HepG2 (cell line): ENCODE data around the gene LRBA.

Source experiments
- BHLHE40 ChIP-seq: IDR thresholded peaks from 2 replicates; pipeline ENCODE4 v1.6.1; 2011; ENCODE audit warnings: low read length, improper control_type of control experiment
- ESRRA ChIP-seq: sonication (generic); formaldehyde crosslinking; IDR thresholded peaks from 2 replicates; pipeline ENCODE4 v1.5.1; 2020; ENCODE audit warnings: mild to moderate bottlenecking, low read depth, missing genetic modification reagents
- TBP ChIP-seq: sonication (generic); formaldehyde crosslinking; IDR thresholded peaks from 2 replicates; pipeline ENCODE4 v1.5.0; 2020; ENCODE audit warnings: missing genetic modification reagents
- TCF12 ChIP-seq, 2 experiments: fragments of 450-650 bp in 1 of 2; sonication (generic) in 1 of 2; formaldehyde crosslinking in 1 of 2; IDR thresholded peaks; 2 replicates each; pipeline versions ENCODE4 v1.6.1 to v1.8.0; 2017 to 2022; ENCODE audit warnings: antibody characterized with exemption in 1 of 2, mild to moderate bottlenecking in 1 of 2, missing genetic modification reagents in 1 of 2, moderate library complexity in 1 of 2
- YY1 ChIP-seq: IDR thresholded peaks from 2 replicates; pipeline ENCODE4 v1.6.1; 2011; ENCODE audit warnings: low read length, low read depth, moderate library complexity, mild to moderate bottlenecking; ENCODE audit not compliant: insufficient read depth, insufficient replicate concordance
- ZNF383 ChIP-seq: sonication (generic); formaldehyde crosslinking; IDR thresholded peaks from 2 replicates; pipeline ENCODE4 v1.4.0; 2020; ENCODE audit warnings: missing genetic modification reagents, mild to moderate bottlenecking, borderline replicate concordance
- TF ChIP-seq, protein P1 (sequence below), 2 experiments: IDR thresholded peaks; 2 replicates each; pipeline ENCODE4 v1.6.1; 2011 to 2012; ENCODE audit warnings: low read length in 2 of 2, borderline replicate concordance in 1 of 2, low read depth in 1 of 2, mild to moderate bottlenecking in 1 of 2, moderate library complexity in 1 of 2

DNA sequence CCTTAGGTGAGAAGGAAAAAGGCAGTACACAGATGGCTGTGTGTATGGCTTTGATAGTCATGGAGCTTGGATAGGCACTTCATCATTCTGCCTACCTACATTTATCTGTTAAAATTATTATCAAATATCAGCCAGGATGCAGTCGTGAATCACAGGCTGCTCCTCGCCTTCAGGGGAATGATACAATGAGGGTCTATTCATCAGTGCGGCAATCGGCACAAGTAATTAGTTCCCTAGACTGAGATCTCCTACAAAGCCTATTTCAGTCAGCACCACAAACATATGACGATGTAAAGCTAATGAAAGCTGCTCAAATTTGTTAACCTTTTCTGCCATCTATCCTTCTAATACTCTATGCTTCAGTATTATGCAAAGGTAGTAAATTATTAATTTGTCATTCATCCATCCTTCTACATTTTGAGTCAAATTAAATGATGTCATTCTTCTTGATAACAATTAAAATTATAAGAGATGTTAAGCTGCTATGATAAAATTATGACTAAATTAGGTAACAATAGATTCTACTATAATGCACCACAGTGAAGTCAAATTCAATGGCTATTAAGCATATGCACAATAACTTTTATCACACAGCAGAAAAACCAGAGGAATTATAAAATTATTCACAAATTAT, 414.2 kb downstream of the LRBA start:
- TF ChIP-seq TCF12 (IDR thresholded peaks at IDR 0.05) (no peak), TCF12 (CRISPR knock-in tag; IDR thresholded peaks at IDR 0.05) (no peak), TBP (CRISPR knock-in tag) (no peak), ESRRA (CRISPR knock-in tag) (no peak), ZNF383 (CRISPR knock-in tag) (no peak), BHLHE40 (no peak), YY1 (no peak)
- TF ChIP-seq, protein P1, sequence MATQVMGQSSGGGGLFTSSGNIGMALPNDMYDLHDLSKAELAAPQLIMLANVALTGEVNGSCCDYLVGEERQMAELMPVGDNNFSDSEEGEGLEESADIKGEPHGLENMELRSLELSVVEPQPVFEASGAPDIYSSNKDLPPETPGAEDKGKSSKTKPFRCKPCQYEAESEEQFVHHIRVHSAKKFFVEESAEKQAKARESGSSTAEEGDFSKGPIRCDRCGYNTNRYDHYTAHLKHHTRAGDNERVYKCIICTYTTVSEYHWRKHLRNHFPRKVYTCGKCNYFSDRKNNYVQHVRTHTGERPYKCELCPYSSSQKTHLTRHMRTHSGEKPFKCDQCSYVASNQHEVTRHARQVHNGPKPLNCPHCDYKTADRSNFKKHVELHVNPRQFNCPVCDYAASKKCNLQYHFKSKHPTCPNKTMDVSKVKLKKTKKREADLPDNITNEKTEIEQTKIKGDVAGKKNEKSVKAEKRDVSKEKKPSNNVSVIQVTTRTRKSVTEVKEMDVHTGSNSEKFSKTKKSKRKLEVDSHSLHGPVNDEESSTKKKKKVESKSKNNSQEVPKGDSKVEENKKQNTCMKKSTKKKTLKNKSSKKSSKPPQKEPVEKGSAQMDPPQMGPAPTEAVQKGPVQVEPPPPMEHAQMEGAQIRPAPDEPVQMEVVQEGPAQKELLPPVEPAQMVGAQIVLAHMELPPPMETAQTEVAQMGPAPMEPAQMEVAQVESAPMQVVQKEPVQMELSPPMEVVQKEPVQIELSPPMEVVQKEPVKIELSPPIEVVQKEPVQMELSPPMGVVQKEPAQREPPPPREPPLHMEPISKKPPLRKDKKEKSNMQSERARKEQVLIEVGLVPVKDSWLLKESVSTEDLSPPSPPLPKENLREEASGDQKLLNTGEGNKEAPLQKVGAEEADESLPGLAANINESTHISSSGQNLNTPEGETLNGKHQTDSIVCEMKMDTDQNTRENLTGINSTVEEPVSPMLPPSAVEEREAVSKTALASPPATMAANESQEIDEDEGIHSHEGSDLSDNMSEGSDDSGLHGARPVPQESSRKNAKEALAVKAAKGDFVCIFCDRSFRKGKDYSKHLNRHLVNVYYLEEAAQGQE (IDR thresholded peaks at IDR 0.05; ENCODE audit: borderline replicate concordance in 1 of 2, low read depth in 1 of 2, low read length in 2 of 2): no peak
